Endometrial microvascular endothelial cells (primary cell): ENCODE data around the gene SLC5A6. TPM values are rescaled to one million over a fixed set of nuclear protein-coding genes. Genes with fewer than 3 reads are reported as not detected.

Experiments
- in situ Hi-C: cut with HindIII; loops from 2 replicates; pipeline ENCODE4 v1.10.0; 2017; ENCODE audit warnings: low sequenced_read_pairs, low pct_unique_long_range_greater_than_20kb; ENCODE audit errors: inconsistent ontology term
- total RNA-seq: library from RNA; depleted of rRNA; stranded (reverse); fragments of >200 nt; gene quantifications from one replicate; pipeline ENCODE4 v1.2.3, GENCODE V29; 2015; ENCODE audit errors: inconsistent ontology term

Gene SLC5A6
- total RNA-seq, 1 donor from 2014 or later, result 80.6 TPM

- in situ Hi-C loops, result no loop called here
Observed at GRCh38 chr2:27154488-27154887, 57.6 kb downstream of the SLC5A6 start.

- in situ Hi-C loops, result no loop called here
Observed at GRCh38 chr2:27152796-27153464, 59.1 kb downstream of the SLC5A6 start.

- in situ Hi-C loops, result no loop called here
Observed at GRCh38 chr2:27152102-27152795, 59.8 kb downstream of the SLC5A6 start.

GRCh38 chr2:27150639-27151230 lies 61.3 kb downstream of the SLC5A6 start:
- in situ Hi-C loops, result no loop called here

Other genes with a start within 250 kb of the SLC5A6 start
- 2.6 TPM for gene MAPRE3, start 241.6 kb downstream of the SLC5A6 start, total RNA-seq
- 50.4 TPM for gene TMEM214, start 179.3 kb downstream of the SLC5A6 start, total RNA-seq
- 13.2 TPM for gene AGBL5, start 160.6 kb downstream of the SLC5A6 start, total RNA-seq
- gene OST4, start 140.6 kb downstream of the SLC5A6 start, total RNA-seq, result 378 TPM
- gene EMILIN1, start 133.7 kb downstream of the SLC5A6 start, total RNA-seq, result 1.5 TPM
- 4.6 TPM for gene KHK, start 125.5 kb downstream of the SLC5A6 start, total RNA-seq
- not detected for gene CGREF1, start 93.1 kb downstream of the SLC5A6 start, total RNA-seq
- gene ABHD1, start 88.5 kb downstream of the SLC5A6 start, total RNA-seq, result not detected
- gene PREB, start 77.6 kb downstream of the SLC5A6 start, total RNA-seq, result 59.5 TPM
- gene PRR30, start 72.9 kb downstream of the SLC5A6 start, total RNA-seq, result not detected
- not detected for gene TCF23, start 63.3 kb downstream of the SLC5A6 start, total RNA-seq
- gene ATRAID, start 227 bp downstream of the SLC5A6 start, total RNA-seq, result 134 TPM
- 82.7 TPM for gene CAD, start 5.1 kb upstream of the SLC5A6 start, total RNA-seq
- 8.2 TPM for gene SLC30A3, start 50.8 kb upstream of the SLC5A6 start, total RNA-seq
- not detected for gene DNAJC5G, start 63.2 kb upstream of the SLC5A6 start, total RNA-seq
- 0.56 TPM for gene TRIM54, start 70.2 kb upstream of the SLC5A6 start, total RNA-seq
- not detected for gene UCN, start 96.2 kb upstream of the SLC5A6 start, total RNA-seq
- gene MPV17, start 110.8 kb upstream of the SLC5A6 start, total RNA-seq, result 115 TPM
- gene GTF3C2, start 144.5 kb upstream of the SLC5A6 start, total RNA-seq, result 43.2 TPM
- gene EIF2B4, start 158.1 kb upstream of the SLC5A6 start, total RNA-seq, result 63.6 TPM
- gene SNX17, start 158.3 kb upstream of the SLC5A6 start, total RNA-seq, result 163 TPM
- gene ZNF513, start 168.5 kb upstream of the SLC5A6 start, total RNA-seq, result 4.4 TPM
- 156 TPM for gene PPM1G, start 197.3 kb upstream of the SLC5A6 start, total RNA-seq
- 111 TPM for gene NRBP1, start 216.4 kb upstream of the SLC5A6 start, total RNA-seq
- not detected for gene KRTCAP3, start 230.1 kb upstream of the SLC5A6 start, total RNA-seq